ENCODE data around the gene CCDC86.

The CCDC86 gene

DNA sequence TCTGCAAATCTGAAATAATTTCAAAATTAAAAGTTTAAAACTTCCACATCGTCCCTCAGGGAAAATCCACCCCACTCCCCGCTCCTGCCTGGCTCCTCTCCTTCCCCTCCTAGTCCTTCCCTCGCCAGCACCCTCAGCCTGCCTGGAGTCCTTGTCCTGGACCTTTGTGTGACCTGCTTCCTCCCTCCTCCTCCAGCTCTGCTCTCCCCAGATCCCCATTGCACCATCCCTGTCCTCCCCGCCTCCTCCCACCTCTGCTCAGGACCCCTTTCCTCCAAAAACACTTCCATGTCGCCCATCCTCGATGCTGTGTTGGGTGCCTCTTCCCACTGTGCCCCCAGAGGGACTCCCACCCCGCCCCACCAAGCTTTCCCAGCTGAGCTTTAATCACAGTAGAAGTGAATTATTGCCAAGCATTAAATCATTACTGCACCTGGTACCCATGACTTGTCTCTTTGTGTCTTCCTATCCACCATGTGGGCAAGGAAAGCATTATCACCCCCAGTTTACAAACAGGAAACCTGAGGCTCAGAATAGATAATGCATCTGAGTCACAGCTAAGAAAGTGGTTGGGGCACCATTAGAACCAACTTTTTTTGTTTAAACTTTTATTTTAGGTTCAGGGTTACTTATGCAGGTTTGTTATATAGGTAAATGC is 23.1 kb downstream of the CCDC86 start:
- ATAC-seq (replicated peaks), result no peak
- no peaks in the 10 kb centered on the region for H3K9me3 Mint-ChIP-seq
- H3K27ac Mint-ChIP-seq, result no peak overlapping the region
- no peaks in the 10 kb centered on the region for H3K36me3 Mint-ChIP-seq
- H3K4me3 Mint-ChIP-seq, result no peak overlapping the region
- DNase-seq, result no peak
- H3K27me3 Mint-ChIP-seq, result peaks cover 0 to 10% of the 10 kb centered on the region in 2 donors
- no peaks in the 10 kb centered on the region for H3K4me1 Mint-ChIP-seq

GRCh38 chr11:60866911-60867870 is 25.3 kb downstream of the CCDC86 start, which contains the start of gene ZP1:
Gene ZP1, plus strand, starts transcription at chr11:60867542. Its CDS starts 20 bp downstream, at chr11:60867562.
- Mint-ChIP-seq H3K4me1 (no peaks in the 10 kb centered on the region), H3K27ac (no peak within 1 kb of the TSS), H3K36me3 (no peaks in the 10 kb centered on the region), H3K9me3 (no peaks in the 10 kb centered on the region), H3K27me3 (peaks cover 0 to 10% of the 10 kb centered on the region in 2 donors), H3K4me3 (no peak within 1 kb of the TSS)
- ATAC-seq (replicated peaks), result no peak
- DNase-seq, result no peak

GRCh38 chr11:60867871-60868681 is 26.2 kb downstream of the CCDC86 start:
- no peaks in the 10 kb centered on the region for H3K36me3 Mint-ChIP-seq
- H3K27me3 Mint-ChIP-seq, result peaks cover 0 to 10% of the 10 kb centered on the region in 2 donors
- H3K4me3 Mint-ChIP-seq, result no peak overlapping the region
- H3K4me1 Mint-ChIP-seq, result no peaks in the 10 kb centered on the region
- ATAC-seq (replicated peaks) (no peak), DNase-seq (no peak)
- no peaks in the 10 kb centered on the region for H3K9me3 Mint-ChIP-seq
- H3K27ac Mint-ChIP-seq, result no peak overlapping the region

DNA sequence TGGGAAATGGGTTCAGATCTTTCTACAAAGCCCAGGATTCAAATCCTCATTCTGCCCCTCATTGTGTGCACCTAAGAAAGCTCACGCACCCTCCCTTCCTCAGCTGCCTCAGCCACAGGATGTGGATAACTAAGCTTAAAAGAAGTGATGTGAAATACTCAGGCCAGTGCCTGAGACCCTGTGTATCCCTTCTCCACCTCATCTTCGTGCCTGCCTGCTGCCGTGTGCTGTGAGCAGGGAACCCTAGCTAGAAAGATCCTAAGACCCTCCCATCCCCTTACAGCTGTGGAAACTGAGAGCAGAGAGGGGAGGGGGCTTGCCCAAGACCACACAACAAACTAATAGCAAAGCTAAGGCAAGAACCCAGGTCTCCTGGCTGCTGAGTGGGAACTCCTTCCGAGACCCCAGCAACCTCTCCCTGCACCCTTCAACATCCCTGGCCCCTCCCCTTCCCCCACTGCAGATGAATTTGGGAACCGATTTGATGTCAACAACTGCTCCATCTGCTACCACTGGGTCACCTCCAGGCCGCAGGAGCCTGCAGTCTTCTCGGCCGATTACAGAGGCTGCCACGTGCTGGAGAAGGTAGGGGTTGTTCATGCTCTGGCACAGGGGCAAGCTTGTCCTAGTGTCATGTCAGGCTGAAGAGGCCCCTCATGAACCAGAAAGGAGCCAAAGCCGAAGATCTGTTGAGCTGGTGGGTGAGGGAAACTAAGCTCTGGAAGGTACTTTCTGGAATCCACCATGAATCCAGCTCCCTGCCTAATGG is 27.0 kb downstream of the CCDC86 start:
- ATAC-seq (replicated peaks) (no peak), DNase-seq (no peak)
- Mint-ChIP-seq H3K27ac (no peak overlapping the region), H3K9me3 (no peaks in the 10 kb centered on the region), H3K36me3 (no peaks in the 10 kb centered on the region), H3K27me3 (peaks cover 0 to 10% of the 10 kb centered on the region in 2 donors), H3K4me3 (no peak overlapping the region), H3K4me1 (no peaks in the 10 kb centered on the region)

- Mint-ChIP-seq H3K4me3 (no peak overlapping the region), H3K4me1 (no peaks in the 10 kb centered on the region), H3K36me3 (no peaks in the 10 kb centered on the region), H3K9me3 (no peaks in the 10 kb centered on the region), H3K27me3 (peaks cover 0 to 10% of the 10 kb centered on the region in 2 donors), H3K27ac (no peak overlapping the region)
- DNase-seq, result no peak
- no peak for ATAC-seq (replicated peaks)
Measured at GRCh38 chr11:60869451-60869825, 27.5 kb downstream of the CCDC86 start.

- H3K36me3 Mint-ChIP-seq, result peaks cover 0 to 3% of the 10 kb centered on the region in 2 donors
- no peak for ATAC-seq (replicated peaks)
- no peak overlapping the region for H3K27ac Mint-ChIP-seq
- no peaks in the 10 kb centered on the region for H3K9me3 Mint-ChIP-seq
- DNase-seq, result no peak
- no peak overlapping the region for H3K4me3 Mint-ChIP-seq
- peaks cover 0 to 10% of the 10 kb centered on the region in 2 donors for H3K27me3 Mint-ChIP-seq
- no peaks in the 10 kb centered on the region for H3K4me1 Mint-ChIP-seq
Measured at GRCh38 chr11:60870276-60870675, 28.4 kb downstream of the CCDC86 start.

- Mint-ChIP-seq H3K4me3 (no peak overlapping the region), H3K9me3 (no peaks in the 10 kb centered on the region), H3K36me3 (peaks cover 0 to 3% of the 10 kb centered on the region in 2 donors), H3K27me3 (peaks cover 0 to 10% of the 10 kb centered on the region in 2 donors), H3K4me1 (no peaks in the 10 kb centered on the region), H3K27ac (no peak overlapping the region)
- DNase-seq (no peak), ATAC-seq (replicated peaks) (no peak)
Measured at GRCh38 chr11:60870733-60871377, 28.9 kb downstream of the CCDC86 start.

GRCh38 chr11:60871378-60872061 is 29.6 kb downstream of the CCDC86 start:
- no peaks in the 10 kb centered on the region for H3K4me1 Mint-ChIP-seq
- H3K9me3 Mint-ChIP-seq, result no peaks in the 10 kb centered on the region
- H3K27ac Mint-ChIP-seq, result no peak overlapping the region
- ATAC-seq (replicated peaks) (no peak), DNase-seq (no peak)
- no peak overlapping the region for H3K4me3 Mint-ChIP-seq
- H3K27me3 Mint-ChIP-seq, result peaks cover 0 to 10% of the 10 kb centered on the region in 2 donors
- H3K36me3 Mint-ChIP-seq, result peaks cover 0 to 3% of the 10 kb centered on the region in 2 donors

DNA sequence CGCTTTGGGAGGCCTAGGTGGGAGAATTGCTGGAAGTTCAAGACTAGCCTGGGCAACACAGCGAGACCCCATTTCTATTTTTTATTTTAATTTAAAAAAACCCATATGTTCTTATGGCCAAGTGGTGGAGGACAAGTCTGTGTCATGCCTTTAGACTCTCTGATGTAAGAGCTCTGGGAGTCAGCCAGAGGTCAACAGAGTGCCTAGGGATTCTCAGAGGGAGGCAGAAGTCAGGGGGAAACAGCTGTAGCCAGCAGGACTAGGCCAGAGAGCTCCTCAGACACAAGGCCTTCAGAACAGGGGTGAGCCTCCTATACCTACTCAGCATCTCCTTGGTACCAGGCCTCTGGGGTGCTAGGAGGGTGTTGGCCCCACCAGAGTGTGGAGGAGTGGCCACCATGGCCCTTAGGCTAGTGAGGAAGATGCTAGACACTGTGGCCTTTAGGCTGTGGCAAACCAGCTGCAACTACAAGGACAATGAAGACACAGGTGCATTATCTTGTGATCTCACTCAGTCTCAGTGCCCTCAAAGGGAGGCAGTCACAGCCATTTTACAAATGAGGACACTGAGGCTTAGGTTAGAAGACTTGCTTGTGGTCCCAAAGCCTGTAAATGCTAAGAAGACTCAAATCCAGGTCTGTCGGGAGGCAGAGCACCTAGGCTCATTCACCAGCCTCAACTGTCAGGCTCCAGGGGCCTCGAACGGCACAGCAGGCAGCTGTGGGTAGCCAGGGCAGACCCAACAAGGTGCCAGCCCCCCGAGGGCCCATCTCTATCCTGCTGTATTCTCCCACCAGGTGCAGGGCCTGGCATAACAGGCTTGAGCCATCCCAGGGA is 30.4 kb downstream of the CCDC86 start:
- H3K9me3 Mint-ChIP-seq, result no peaks in the 10 kb centered on the region
- DNase-seq (no peak), ATAC-seq (replicated peaks) (no peak)
- H3K27me3 Mint-ChIP-seq, result peaks cover 0 to 10% of the 10 kb centered on the region in 2 donors
- no peak overlapping the region for H3K4me3 Mint-ChIP-seq
- H3K4me1 Mint-ChIP-seq, result no peaks in the 10 kb centered on the region
- no peak overlapping the region for H3K27ac Mint-ChIP-seq
- H3K36me3 Mint-ChIP-seq, result peaks cover 0 to 3% of the 10 kb centered on the region in 2 donors

DNA sequence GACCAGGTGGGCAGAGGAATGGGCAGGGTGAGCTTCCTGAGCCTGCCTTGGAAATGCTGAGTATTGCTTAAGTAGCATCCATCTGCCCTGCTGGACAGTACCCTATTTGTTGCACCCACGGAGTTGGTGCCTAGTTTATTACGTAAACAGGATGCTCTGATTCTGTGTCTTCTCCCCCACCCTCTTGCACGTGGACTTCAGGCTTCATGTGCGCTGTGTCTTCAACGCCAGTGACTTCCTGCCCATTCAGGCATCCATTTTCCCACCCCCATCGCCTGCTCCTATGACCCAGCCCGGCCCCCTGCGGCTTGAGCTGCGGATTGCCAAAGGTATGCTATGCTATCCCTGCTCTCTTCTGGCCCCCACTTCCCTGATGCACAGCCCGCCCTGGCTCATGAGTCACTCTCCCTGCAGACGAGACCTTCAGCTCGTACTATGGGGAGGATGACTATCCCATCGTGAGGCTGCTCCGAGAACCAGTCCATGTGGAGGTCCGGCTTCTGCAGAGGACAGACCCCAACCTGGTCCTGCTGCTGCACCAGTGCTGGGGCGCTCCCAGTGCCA is 31.1 kb downstream of the CCDC86 start:
- peaks cover 0 to 10% of the 10 kb centered on the region in 2 donors for H3K27me3 Mint-ChIP-seq
- no peaks in the 10 kb centered on the region for H3K9me3 Mint-ChIP-seq
- no peak for ATAC-seq (replicated peaks)
- H3K4me3 Mint-ChIP-seq, result no peak overlapping the region
- no peak overlapping the region for H3K27ac Mint-ChIP-seq
- peaks cover 0 to 8% of the 10 kb centered on the region in 2 donors for H3K36me3 Mint-ChIP-seq
- no peak for DNase-seq
- H3K4me1 Mint-ChIP-seq, result no peaks in the 10 kb centered on the region

DNA sequence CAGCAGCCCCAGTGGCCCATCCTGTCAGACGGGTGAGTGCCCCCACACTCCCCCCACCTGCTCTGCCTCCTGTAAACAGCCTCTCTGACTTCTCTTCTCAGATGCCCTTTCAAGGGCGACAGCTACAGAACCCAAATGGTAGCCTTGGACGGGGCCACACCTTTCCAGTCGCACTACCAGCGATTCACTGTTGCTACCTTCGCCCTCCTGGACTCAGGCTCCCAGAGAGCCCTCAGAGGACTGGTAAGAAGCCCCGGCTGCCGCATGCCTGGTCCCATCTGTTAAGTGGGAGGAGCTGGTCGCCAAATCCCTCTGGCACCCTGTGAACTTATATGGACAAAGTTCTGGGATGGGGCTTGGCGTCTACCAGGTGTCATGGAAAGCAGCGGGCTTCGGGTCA is 31.6 kb downstream of the CCDC86 start:
- H3K4me3 Mint-ChIP-seq, result no peak overlapping the region
- H3K4me1 Mint-ChIP-seq, result no peaks in the 10 kb centered on the region
- ATAC-seq (replicated peaks), result no peak
- no peak for DNase-seq
- H3K9me3 Mint-ChIP-seq, result no peaks in the 10 kb centered on the region
- peaks cover 0 to 10% of the 10 kb centered on the region in 2 donors for H3K27me3 Mint-ChIP-seq
- no peak overlapping the region for H3K27ac Mint-ChIP-seq
- H3K36me3 Mint-ChIP-seq, result peaks cover 0 to 8% of the 10 kb centered on the region in 2 donors
